Measurements from ENCODE around the gene MBD6. TPM values are rescaled to one million over a fixed set of nuclear protein-coding genes. Genes with fewer than 3 reads are reported as not detected.

MBD6 gene
- total RNA-seq, 1 experiment from 2014 or later = 66.8 TPM

DNA sequence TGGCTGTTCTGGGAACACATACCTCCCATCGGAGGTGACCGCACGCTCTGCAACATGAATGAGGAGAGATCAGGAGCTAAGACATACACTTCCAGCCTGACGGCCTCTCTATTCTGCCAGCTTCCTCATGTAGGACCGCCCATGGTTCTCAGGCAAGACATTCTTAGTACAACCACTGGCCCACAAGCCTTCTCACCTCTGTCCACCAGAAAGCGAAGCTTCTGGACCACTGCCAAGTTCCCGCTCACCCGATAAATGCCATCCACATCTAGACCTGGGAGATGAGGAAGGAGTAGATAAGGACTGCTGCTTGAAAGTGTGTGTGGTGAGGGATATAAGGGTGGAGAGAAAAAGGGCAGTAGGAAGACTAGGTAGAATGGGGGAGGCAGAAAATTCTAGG lies 48.2 kb upstream of the MBD6 start:
- H3K23ac ChIP-seq (ENCODE audit: insufficient read length, low read depth, low read length) = no peak overlapping the region
- no peak overlapping the region for H3K9ac ChIP-seq (ENCODE audit: extremely low read depth, insufficient read length, low read length)
- H3K79me1 ChIP-seq (ENCODE audit: insufficient read depth, low read depth, low read length, poor library complexity, severe bottlenecking) = no peaks in the 10 kb centered on the region
- no peaks in the 10 kb centered on the region for H3K9me3 Mint-ChIP-seq
- no peak overlapping the region for H3K4ac ChIP-seq (ENCODE audit: low read depth, low read length)
- H3K4me3 Mint-ChIP-seq = peak overlapping the region in 1 of 2 experiments; percentile 80; a peak in 3 of 5 replicates
- H2BK120ac ChIP-seq (ENCODE audit: low read depth, low read length, poor library complexity, severe bottlenecking) = no peak overlapping the region
- H3K27me3 ChIP-seq (ENCODE audit: insufficient read depth, low read length) = peaks cover 37% of the 10 kb centered on the region
- H4K91ac ChIP-seq (ENCODE audit: insufficient read length, low read depth, low read length) = no peak overlapping the region
- H3K56ac ChIP-seq (ENCODE audit: insufficient read length, low read depth, low read length) = no peak overlapping the region
- H3K18ac ChIP-seq (ENCODE audit: insufficient read length, low read depth, low read length) = no peak overlapping the region
- H2BK12ac ChIP-seq (ENCODE audit: insufficient read length, low read depth, low read length) = no peak overlapping the region
- no peaks in the 10 kb centered on the region for H3K9me3 ChIP-seq (ENCODE audit: control insufficient read depth, low read depth, low read length)
- H3K27ac ChIP-seq (ENCODE audit: insufficient read length, low read depth, low read length) = no peak overlapping the region
- H2BK15ac ChIP-seq (ENCODE audit: low read depth, low read length) = no peak overlapping the region
- H4K20me1 ChIP-seq (ENCODE audit: control insufficient read depth, insufficient read depth, insufficient read length) = peaks cover 3% of the 10 kb centered on the region
- no peak overlapping the region for H2AFZ ChIP-seq (ENCODE audit: low read length)
- no peak overlapping the region for H2BK5ac ChIP-seq (ENCODE audit: insufficient read length, low read length)
- no peak overlapping the region for H3T11ph ChIP-seq (ENCODE audit: low read length)
- no CpG with 5 or more reads among the region's 8 CpGs for WGBS (ENCODE audit: extremely low coverage, insufficient read length, low lambda C conversion rate)
- no peak overlapping the region for H3K27ac Mint-ChIP-seq
- H2AK5ac ChIP-seq (ENCODE audit: insufficient read length, low read length) = no peak overlapping the region
- TF ChIP-seq, protein P1, sequence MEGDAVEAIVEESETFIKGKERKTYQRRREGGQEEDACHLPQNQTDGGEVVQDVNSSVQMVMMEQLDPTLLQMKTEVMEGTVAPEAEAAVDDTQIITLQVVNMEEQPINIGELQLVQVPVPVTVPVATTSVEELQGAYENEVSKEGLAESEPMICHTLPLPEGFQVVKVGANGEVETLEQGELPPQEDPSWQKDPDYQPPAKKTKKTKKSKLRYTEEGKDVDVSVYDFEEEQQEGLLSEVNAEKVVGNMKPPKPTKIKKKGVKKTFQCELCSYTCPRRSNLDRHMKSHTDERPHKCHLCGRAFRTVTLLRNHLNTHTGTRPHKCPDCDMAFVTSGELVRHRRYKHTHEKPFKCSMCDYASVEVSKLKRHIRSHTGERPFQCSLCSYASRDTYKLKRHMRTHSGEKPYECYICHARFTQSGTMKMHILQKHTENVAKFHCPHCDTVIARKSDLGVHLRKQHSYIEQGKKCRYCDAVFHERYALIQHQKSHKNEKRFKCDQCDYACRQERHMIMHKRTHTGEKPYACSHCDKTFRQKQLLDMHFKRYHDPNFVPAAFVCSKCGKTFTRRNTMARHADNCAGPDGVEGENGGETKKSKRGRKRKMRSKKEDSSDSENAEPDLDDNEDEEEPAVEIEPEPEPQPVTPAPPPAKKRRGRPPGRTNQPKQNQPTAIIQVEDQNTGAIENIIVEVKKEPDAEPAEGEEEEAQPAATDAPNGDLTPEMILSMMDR (conservative IDR thresholded peaks at IDR 0.05) = no peak
- H3K4me1 Mint-ChIP-seq = peaks cover 21 to 22% of the 10 kb centered on the region in 2 experiments
- peaks cover 78% of the 10 kb centered on the region for H3K27me3 Mint-ChIP-seq (ENCODE audit: low read depth)
- DNase-seq = no peak
- no peak overlapping the region for H3K14ac ChIP-seq (ENCODE audit: insufficient read depth, low read length)
- no peak overlapping the region for H4K5ac ChIP-seq (ENCODE audit: insufficient read length, low read depth, low read length)
- no peaks in the 10 kb centered on the region; the same call in 1 of the 2 replicates for H3K4me1 ChIP-seq (ENCODE audit: insufficient read depth, low read length)
- no peak overlapping the region for H3K4me2 ChIP-seq (ENCODE audit: insufficient read depth, insufficient read length, low read length)
- no peaks in the 10 kb centered on the region; a peak in 2 of 7 replicates for H3K36me3 Mint-ChIP-seq (ENCODE audit: insufficient read depth in 1 of 3, low read depth in 3 of 3)
- H3K79me2 ChIP-seq (ENCODE audit: insufficient read depth, low read length) = no peaks in the 10 kb centered on the region
- peaks cover 15% of the 10 kb centered on the region for H3K23me2 ChIP-seq (ENCODE audit: insufficient read length, low read depth, low read length, poor library complexity, severe bottlenecking)
- no peak overlapping the region for H2BK20ac ChIP-seq (ENCODE audit: low read depth, low read length, poor library complexity, severe bottlenecking)
- H4K8ac ChIP-seq (replicated peaks; ENCODE audit: insufficient read length, low read depth, low read length) = no peak overlapping the region

Data from H9 (cell line).